HG02759 (cell line): Measurements from ENCODE around the gene GPR160.

ENCODE experiments used
- ATAC-seq: cut with Tn5 transposase; IDR thresholded peaks from one replicate; pipeline ENCODE4 v1.9.1; 2021; ENCODE audit warnings: mild to moderate bottlenecking, moderate library complexity; ENCODE audit not compliant: unreplicated experiment

Gene GPR160

DNA sequence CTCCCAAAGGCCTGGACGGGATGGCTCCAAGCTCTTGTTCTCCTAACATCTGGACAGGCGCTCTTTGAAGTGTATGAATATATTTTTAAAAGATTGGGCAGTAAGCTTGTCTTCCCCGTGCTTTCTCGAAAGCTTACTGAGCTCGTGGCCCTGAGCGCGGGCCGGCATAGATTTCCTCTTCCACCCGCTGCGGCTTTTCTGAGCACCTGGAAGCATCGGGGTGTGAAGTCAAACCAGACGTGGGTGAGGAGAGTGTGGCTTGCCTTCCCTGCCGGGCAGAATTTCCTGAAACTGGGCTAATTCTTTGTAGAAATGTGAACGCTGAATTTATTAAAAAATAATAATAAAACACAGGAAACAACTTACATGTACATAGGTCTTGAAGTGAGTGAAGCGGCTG, 25.9 kb downstream of the GPR160 start:
- no peak for ATAC-seq

DNA sequence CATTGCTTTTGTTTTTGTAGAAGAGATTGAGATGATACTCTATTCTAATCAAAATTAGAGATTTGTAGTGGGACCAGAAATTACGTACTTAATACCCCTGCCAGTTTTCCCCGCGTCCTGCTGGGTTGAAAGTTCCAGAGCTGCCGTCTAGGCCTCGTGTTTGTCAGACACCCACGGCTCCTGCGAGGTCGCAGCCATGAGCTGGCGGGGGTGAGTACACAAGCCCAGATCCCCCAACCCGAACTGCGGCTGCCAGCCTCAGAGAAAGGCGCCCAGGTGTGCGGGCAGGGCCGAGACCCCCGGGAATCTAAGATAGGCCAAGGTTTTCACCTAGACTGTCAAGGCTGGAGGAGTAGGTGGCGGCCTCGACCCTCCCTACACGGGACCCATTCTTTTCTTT, 26.3 kb downstream of the GPR160 start:
- no peak for ATAC-seq

GRCh38 chr3:170075441-170076091, 37.8 kb downstream of the GPR160 start:
- ATAC-seq: no peak

GRCh38 chr3:170076715-170077238, 39.0 kb downstream of the GPR160 start:
- no peak for ATAC-seq

- no peak for ATAC-seq
Measured at GRCh38 chr3:170077361-170077760, 39.6 kb downstream of the GPR160 start.

DNA sequence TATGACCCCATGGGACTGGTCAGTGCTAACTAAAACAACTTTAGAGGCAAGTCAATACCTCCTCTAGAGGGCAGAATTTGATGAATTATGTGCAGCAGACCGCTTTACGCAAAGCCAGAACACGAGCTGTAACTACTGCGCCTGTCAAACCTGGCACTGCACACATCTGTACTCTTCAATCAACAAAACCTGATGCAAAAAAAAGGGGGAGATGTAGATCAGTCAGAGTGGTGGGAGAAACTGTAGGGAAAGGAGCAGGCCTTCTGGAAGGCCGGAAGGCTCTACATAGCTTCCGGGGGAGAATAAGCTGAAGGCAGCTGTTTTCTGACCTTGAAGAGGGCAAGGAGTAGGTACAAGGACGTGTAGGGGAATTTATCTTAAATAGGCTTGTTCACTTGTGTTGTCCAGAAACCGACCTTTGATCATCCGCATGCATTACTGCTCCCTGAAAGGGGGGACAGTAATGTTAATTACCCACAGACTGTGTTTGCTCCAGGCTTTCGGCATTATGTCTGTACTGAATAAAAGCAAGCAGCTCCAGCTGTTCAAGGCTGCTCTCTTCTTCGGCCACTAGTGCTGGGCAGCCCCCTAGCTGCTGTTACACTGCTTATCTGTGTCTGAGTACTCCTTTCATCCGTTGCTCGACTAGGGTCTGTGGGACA, 41.0 kb downstream of the GPR160 start:
- no peak for ATAC-seq

DNA sequence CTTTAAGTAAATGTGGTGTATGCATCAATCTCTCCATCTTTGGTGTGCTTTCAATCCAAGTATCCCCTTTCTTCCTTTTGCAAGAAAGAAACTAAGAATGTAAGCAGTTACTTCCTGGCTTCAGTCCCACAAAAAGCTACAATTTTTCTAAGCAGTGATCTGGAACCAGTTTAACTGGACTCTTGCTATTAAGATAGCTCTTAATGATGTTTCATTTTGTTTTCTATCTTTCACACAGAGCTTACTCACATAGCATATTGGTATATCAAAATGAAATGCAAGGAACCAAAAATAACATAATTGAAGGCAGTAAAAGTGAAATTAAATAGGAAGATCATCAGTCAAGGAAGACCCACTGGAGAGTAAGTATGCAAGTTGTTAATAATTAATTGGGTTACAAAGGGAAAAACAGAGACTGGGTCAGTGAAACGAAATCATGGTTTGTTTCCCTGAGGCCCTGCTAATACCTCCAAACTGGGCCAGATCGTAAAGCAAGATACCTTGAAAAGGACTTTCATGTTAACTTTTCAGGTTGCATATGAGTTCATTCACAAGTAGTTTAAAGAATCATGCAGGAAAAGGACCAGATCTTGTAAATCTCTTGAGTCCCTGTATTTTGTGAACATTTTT, 41.9 kb downstream of the GPR160 start:
- no peak for ATAC-seq

GRCh38 chr3:170080605-170081004, 42.8 kb downstream of the GPR160 start:
- no peak for ATAC-seq

DNA sequence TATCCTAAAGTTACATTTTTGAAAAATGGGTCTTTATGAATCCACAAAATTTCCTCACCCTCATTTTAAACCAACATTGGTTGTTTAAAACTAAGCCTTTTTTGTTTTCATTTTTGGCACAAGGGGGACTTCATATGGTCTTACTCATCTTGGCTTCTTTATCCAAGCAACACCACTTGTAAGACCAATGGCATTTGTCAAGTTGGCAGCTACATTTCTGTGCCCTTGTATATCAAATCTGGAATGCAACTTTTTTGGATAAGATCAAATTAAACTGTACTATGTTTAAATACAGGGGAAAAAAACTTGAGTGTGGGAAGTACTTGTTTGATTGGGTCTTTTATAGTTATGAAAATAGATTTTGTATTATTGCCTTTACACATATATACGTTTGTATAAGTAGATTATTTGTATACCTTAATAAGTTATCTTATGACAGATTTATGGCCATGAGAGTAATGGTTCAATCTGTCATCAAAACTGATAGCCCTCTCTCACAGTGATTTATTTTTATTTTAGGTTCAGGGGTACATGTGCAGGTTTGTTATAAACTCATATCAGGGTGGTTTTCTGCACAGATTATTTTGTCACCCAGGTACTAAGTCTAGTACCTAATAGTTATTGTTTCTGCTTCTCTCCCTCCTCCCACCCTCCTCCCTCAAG, 43.4 kb downstream of the GPR160 start:
- no peak for ATAC-seq

GRCh38 chr3:170083343-170083742, 45.5 kb downstream of the GPR160 start:
- ATAC-seq: no peak

DNA sequence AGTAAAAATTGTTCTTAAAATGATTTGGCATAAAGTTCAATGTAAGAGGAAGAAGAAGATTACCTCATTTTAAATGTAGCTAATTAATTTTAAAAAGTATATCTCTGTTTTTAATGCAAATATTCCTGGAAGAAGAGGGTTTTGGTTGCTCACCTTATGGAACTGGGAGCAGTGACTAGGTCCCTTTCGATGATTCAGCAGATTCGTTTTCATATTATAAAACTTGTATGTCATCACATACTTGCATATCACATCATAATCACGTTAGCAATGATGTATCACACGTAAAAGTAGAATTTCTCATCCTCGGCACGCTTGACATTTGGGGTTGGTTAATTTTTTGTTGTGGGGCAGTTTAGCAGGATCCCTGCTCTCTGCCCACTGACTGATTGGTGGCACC, 47.6 kb downstream of the GPR160 start:
- ATAC-seq: no peak

DNA sequence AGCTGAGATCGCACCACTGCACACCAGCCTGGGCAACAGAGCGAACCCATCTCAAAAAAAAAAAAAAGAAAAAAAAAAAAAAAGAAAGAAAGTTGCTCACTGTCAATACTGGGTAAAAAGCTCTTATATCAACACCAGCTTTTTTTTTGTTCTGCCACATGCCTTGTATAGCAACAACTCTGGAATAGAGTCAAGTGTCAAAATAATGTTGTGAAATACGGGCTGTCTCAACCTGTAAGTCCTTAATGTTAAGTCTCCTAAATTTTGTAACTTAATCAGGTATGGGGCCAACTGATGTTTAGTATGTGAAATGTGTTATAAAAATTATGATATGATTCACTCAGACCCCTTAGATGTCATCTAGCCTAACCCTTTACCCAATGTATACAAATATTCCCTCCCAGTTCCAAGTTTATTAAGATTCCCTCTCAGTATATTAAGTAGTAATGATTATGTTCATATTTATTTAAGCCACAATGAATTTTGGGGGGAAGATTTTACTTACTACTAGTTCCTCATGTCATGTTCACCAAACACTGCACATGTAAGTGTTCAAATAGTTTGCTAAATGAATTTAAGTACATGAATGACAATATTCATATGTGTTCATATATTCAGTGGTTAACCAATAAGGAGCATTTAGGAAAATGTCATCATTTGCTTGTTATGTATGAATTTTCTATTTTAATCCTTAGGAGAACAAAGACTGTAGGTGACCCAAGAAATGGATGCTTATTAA, 52.2 kb downstream of the GPR160 start:
- no peak for ATAC-seq

DNA sequence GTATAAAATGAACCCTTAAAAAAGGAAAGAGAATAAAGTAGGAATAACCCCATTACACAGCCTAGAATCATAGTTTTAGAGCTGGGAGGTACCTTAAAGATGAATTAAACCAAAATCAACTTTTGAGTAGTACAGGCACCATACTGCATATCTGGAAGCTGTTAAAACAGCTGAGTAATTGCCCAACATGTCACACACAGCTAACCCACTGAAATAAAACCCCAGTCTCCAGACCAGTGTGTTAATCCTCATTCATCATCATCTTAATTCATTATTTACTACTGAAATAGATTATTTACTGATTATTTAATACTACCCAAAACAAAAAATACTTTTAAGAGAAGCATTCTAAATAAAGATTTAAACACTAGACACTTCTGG, 52.8 kb downstream of the GPR160 start:
- no peak for ATAC-seq

- no peak for ATAC-seq
Measured at GRCh38 chr3:170092907-170093306, 55.1 kb downstream of the GPR160 start.

DNA sequence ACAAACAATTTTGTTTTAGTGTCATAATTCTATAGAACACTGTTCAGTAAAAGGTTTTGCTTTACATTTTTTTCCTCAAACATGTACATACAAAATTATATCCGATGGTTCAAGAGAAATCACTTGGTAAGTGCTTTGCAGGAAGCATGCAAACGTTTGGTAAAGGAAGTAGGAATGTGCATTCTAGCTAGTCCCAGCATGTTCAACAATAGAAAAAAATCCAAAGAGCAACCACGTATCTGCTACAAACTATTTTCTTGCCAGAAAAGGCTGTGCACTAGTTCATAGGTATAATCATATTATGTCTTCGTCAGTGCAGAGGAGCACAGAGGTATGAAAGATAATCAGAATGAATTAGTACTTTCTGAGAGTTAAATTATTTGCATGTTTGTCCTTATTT, 58.0 kb downstream of the GPR160 start:
- ATAC-seq: no peak

GRCh38 chr3:170096342-170096741, 58.5 kb downstream of the GPR160 start:
- ATAC-seq: no peak

- no peak for ATAC-seq
Measured at GRCh38 chr3:170098753-170099152, 61.0 kb downstream of the GPR160 start.

- ATAC-seq: no peak
Measured at GRCh38 chr3:170100944-170101343, 63.1 kb downstream of the GPR160 start.

DNA sequence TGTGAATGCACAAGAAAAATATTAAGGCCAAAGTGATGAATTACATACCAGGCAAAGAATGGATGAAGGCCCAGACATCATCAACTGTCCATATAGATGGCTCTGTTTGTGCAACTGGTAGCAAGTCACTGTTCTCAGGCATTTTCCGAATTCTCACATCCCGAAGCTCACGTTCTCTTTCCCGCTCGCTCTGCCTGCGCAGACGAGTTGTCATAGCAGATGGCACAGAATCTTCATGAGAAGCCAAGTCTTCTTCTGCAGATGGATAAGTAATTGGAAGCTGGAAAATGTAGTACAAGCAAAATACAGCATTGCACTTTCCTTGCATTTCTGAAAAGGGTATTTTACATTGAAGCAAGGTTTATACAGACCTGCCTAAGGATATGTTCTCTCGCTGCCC, 64.6 kb downstream of the GPR160 start:
- no peak for ATAC-seq

- no peak for ATAC-seq
Measured at GRCh38 chr3:170107941-170108340, 70.1 kb downstream of the GPR160 start.

- no peak for ATAC-seq
Measured at GRCh38 chr3:170108955-170109354, 71.2 kb downstream of the GPR160 start.
